ENCODE data around the gene TRHDE. TPM values are rescaled to one million over a fixed set of nuclear protein-coding genes. Genes with fewer than 3 reads are reported as not detected.

Gene TRHDE
- polyA plus RNA-seq, 1 donor (not counting 4 experiments of a cell fraction or from before 2014, with no cell fraction given) = 0.12 TPM

GRCh38 chr12:72315858-72316257, 43.7 kb downstream of the TRHDE start:
- dilution Hi-C loops (cut with MboI; ENCODE audit: extremely low pct_ligation_motif_present, low sequenced_read_pairs) = no loop called here
- Histone ChIP-seq H3K9me3 (ENCODE audit: control insufficient read depth, low read depth, low read length) (no peaks in the 10 kb centered on the region), H3K9me1 (ENCODE audit: control insufficient read depth, extremely low read depth, insufficient read depth, low read length) (no peaks in the 10 kb centered on the region), H2AFZ (ENCODE audit: control insufficient read depth, low read length) (no peak overlapping the region), H3K4me1 (ENCODE audit: control insufficient read depth, extremely low read depth, insufficient read depth, low read length) (no peaks in the 10 kb centered on the region), H3K27ac (ENCODE audit: control insufficient read depth, insufficient read depth, low read length) (no peak overlapping the region), H3K79me2 (ENCODE audit: control insufficient read depth, insufficient read depth, low read length) (no peaks in the 10 kb centered on the region), H4K20me1 (ENCODE audit: control insufficient read depth, extremely low read depth, insufficient read depth, low read length) (no peaks in the 10 kb centered on the region), H3K4me2 (ENCODE audit: control insufficient read depth, extremely low read depth, insufficient read depth, low read depth, low read length) (no peak overlapping the region), H3K36me3 (ENCODE audit: control insufficient read depth in 2 of 2, extremely low read depth in 1 of 2, insufficient read depth in 2 of 2, low read length in 2 of 2) (no peaks in the 10 kb centered on the region), H3K9ac (ENCODE audit: control insufficient read depth, extremely low read depth, insufficient read depth, low read length) (no peak overlapping the region), H3K4me3 (ENCODE audit: control insufficient read depth in 2 of 3, extremely low read depth in 1 of 3, insufficient read depth in 2 of 3, low read depth in 1 of 3, low read length in 3 of 3) (no peak overlapping the region), H3K27me3 (ENCODE audit: control insufficient read depth, extremely low read depth, insufficient read depth, low read length) (no peaks in the 10 kb centered on the region)
- FAIRE-seq (no peak), DNase-seq (ENCODE audit: low read depth, low spot score) (no peak)
- no peak for TF ChIP-seq EZH2 (IDR thresholded peaks at IDR 0.05; ENCODE audit: low read length)
- no peak for TF ChIP-seq CTCF (optimal IDR thresholded peaks at IDR 0.05 in 1 of 3, IDR thresholded peaks at IDR 0.05 in 1 of 3, conservative IDR thresholded peaks at IDR 0.05 in 1 of 3; ENCODE audit: extremely low read depth in 1 of 3, insufficient read depth in 2 of 3, low read length in 3 of 3)

- no peak overlapping the region for H3K4me2 ChIP-seq (ENCODE audit: control insufficient read depth, extremely low read depth, insufficient read depth, low read depth, low read length)
- H3K79me2 ChIP-seq (ENCODE audit: control insufficient read depth, insufficient read depth, low read length) = no peaks in the 10 kb centered on the region
- TF ChIP-seq CTCF (optimal IDR thresholded peaks at IDR 0.05 in 1 of 3, IDR thresholded peaks at IDR 0.05 in 1 of 3, conservative IDR thresholded peaks at IDR 0.05 in 1 of 3; ENCODE audit: extremely low read depth in 1 of 3, insufficient read depth in 2 of 3, low read length in 3 of 3) (no peak), EZH2 (IDR thresholded peaks at IDR 0.05; ENCODE audit: low read length) (no peak)
- no peaks in the 10 kb centered on the region for H4K20me1 ChIP-seq (ENCODE audit: control insufficient read depth, extremely low read depth, insufficient read depth, low read length)
- H2AFZ ChIP-seq (ENCODE audit: control insufficient read depth, low read length) = no peak overlapping the region
- FAIRE-seq (no peak), DNase-seq (ENCODE audit: low read depth, low spot score) (no peak)
- dilution Hi-C loops (cut with MboI; ENCODE audit: extremely low pct_ligation_motif_present, low sequenced_read_pairs) = no loop called here
- no peaks in the 10 kb centered on the region for H3K27me3 ChIP-seq (ENCODE audit: control insufficient read depth, extremely low read depth, insufficient read depth, low read length)
- no peaks in the 10 kb centered on the region for H3K9me3 ChIP-seq (ENCODE audit: control insufficient read depth, low read depth, low read length)
- no peaks in the 10 kb centered on the region for H3K9me1 ChIP-seq (ENCODE audit: control insufficient read depth, extremely low read depth, insufficient read depth, low read length)
- no peaks in the 10 kb centered on the region for H3K4me1 ChIP-seq (ENCODE audit: control insufficient read depth, extremely low read depth, insufficient read depth, low read length)
- H3K4me3 ChIP-seq (ENCODE audit: control insufficient read depth in 2 of 3, extremely low read depth in 1 of 3, insufficient read depth in 2 of 3, low read depth in 1 of 3, low read length in 3 of 3) = no peak overlapping the region
- no peak overlapping the region for H3K27ac ChIP-seq (ENCODE audit: control insufficient read depth, insufficient read depth, low read length)
- H3K36me3 ChIP-seq (ENCODE audit: control insufficient read depth in 2 of 2, extremely low read depth in 1 of 2, insufficient read depth in 2 of 2, low read length in 2 of 2) = no peaks in the 10 kb centered on the region
- no peak overlapping the region for H3K9ac ChIP-seq (ENCODE audit: control insufficient read depth, extremely low read depth, insufficient read depth, low read length)
Measured at GRCh38 chr12:72318341-72318740, 46.2 kb downstream of the TRHDE start.
